B cell (primary cell): ENCODE measurements around the gene CLIP1. TPM values are rescaled to one million over a fixed set of nuclear protein-coding genes. Genes with fewer than 3 reads are reported as not detected.

Source experiments
- ATAC-seq: fragments of 200-7000 bp; cut with Tn5 transposase; one replicate; pipeline ENCODE4 v1.10.0; 2021; ENCODE audit warnings: low read depth, mild to moderate bottlenecking, moderate number of reproducible peaks, moderate library complexity
- CTCF ChIA-PET: fragments of 350-600 bp; sonication (Branson Sonifier 250); formaldehyde crosslinking; loops from one replicate; lab custom pipeline; 2021; ENCODE audit warnings: antibody characterized with exemption, inconsistent platforms; lab: Charles Lee
- POLR2A ChIA-PET: fragments of 350-600 bp; sonication (Branson Sonifier 250); formaldehyde crosslinking; loops from one replicate; lab custom pipeline; 2021; ENCODE audit warnings: antibody characterized with exemption; lab: Charles Lee
- DNase-seq: peaks from one replicate; pipeline ENCODE4 v3.0.0; 2013
- H2AFZ ChIP-seq: 2 replicates; pipeline ENCODE4 v1.6.1; 2012; ENCODE audit warnings: mild to moderate bottlenecking, low read depth, low read length; ENCODE audit not compliant: insufficient read depth, poor library complexity, severe bottlenecking
- H3K27ac ChIP-seq, 2 donors: 1 replicate in 1 of 2; 2 replicates in 1 of 2; pipeline ENCODE4 v1.5.1; 2012 to 2013; ENCODE audit warnings: low read length in 2 of 2, mild to moderate bottlenecking in 2 of 2, moderate library complexity in 1 of 2
- H3K27me3 ChIP-seq, 4 experiments: fragments of 200-600 bp in 1 of 4; sonication (generic) in 1 of 4; replicated peaks in 1 of 4; 1 replicate in 2 of 4; 2 replicates in 2 of 4; pipeline versions ENCODE4 v1.6.1 to v1.7.0; 2013 to 2016; ENCODE audit warnings: low read length in 3 of 4, mild to moderate bottlenecking in 2 of 4, mixed read lengths in 1 of 4, moderate library complexity in 1 of 4; ENCODE audit not compliant: insufficient read depth in 4 of 4, control insufficient read depth in 3 of 4; ENCODE audit errors: control extremely low read depth in 1 of 4
- H3K36me3 ChIP-seq, 2 experiments: replicated peaks in 1 of 2; 1 replicate in 1 of 2; 2 replicates in 1 of 2; pipeline versions ENCODE4 v1.6.1 to v1.7.1; 2013; ENCODE audit warnings: low read length in 1 of 2; ENCODE audit not compliant: insufficient read depth in 2 of 2, control insufficient read depth in 1 of 2; ENCODE audit errors: control extremely low read depth in 1 of 2, extremely low read depth in 1 of 2
- H3K4me1 ChIP-seq, 2 donors: fragments of 200-600 bp in 1 of 2; sonication (generic) in 1 of 2; 1 replicate in 1 of 2; 2 replicates in 1 of 2; pipeline versions ENCODE4 v1.5.1 to v1.6.1; 2013 to 2017; ENCODE audit warnings: low read length in 2 of 2; ENCODE audit not compliant: control insufficient read depth in 2 of 2, insufficient read depth in 2 of 2
- H3K4me2 ChIP-seq: replicated peaks from 2 replicates; pipeline ENCODE3; 2012; ENCODE audit warnings: mild to moderate bottlenecking, low read depth, low read length; ENCODE audit not compliant: poor library complexity, severe bottlenecking
- H3K4me3 ChIP-seq, 5 experiments: fragments of 200-600 bp in 1 of 5; sonication (generic) in 1 of 5; 1 replicate in 3 of 5; 2 replicates in 2 of 5; pipeline versions ENCODE4 v1.5.1 to v1.7.0; 2011 to 2016; ENCODE audit warnings: low read length in 4 of 5, mild to moderate bottlenecking in 4 of 5, low read depth in 2 of 5, control low read depth in 1 of 5, moderate library complexity in 1 of 5; ENCODE audit not compliant: insufficient read depth in 1 of 5; ENCODE audit errors: control extremely low read depth in 1 of 5, extremely low read depth in 1 of 5
- H3K79me2 ChIP-seq: fragments of 200-600 bp; sonication (generic); one replicate; pipeline ENCODE4 v1.6.0; 2016; ENCODE audit warnings: low read length; ENCODE audit not compliant: control insufficient read depth, insufficient read depth
- H3K9ac ChIP-seq: fragments of 200-600 bp; sonication (generic); 2 replicates; pipeline ENCODE4 v1.6.1; 2017; ENCODE audit warnings: mild to moderate bottlenecking, low read length, moderate library complexity
- H3K9me3 ChIP-seq, 3 donors: one replicate each; pipeline versions ENCODE4 v1.6.1 to v1.7.1; 2013; ENCODE audit warnings: low read length in 2 of 3; ENCODE audit not compliant: control insufficient read depth in 2 of 3, insufficient read depth in 1 of 3; ENCODE audit errors: control extremely low read depth in 1 of 3
- H4K20me1 ChIP-seq: 2 replicates; pipeline ENCODE4 v1.6.0; 2012; ENCODE audit warnings: mild to moderate bottlenecking, low read length; ENCODE audit not compliant: insufficient read depth, control insufficient read depth, poor library complexity, severe bottlenecking
- H3K27ac Mint-ChIP-seq: one replicate; pipeline ENCODE4 v1.8.0; 2021; ENCODE audit warnings: mixed read lengths
- H3K27me3 Mint-ChIP-seq: one replicate; pipeline ENCODE4 v1.8.0; 2021; ENCODE audit warnings: mixed read lengths
- H3K4me1 Mint-ChIP-seq: one replicate; pipeline ENCODE4 v1.8.0; 2021; ENCODE audit warnings: mixed read lengths
- H3K4me3 Mint-ChIP-seq: one replicate; pipeline ENCODE4 v1.8.0; 2021; ENCODE audit warnings: mixed read lengths
- H3K9me3 Mint-ChIP-seq: one replicate; pipeline ENCODE4 v1.8.0; 2022; ENCODE audit warnings: mixed read lengths; ENCODE audit not compliant: insufficient read depth
- CTCF ChIP-seq: fragments of 200-600 bp; IDR thresholded peaks from one replicate; pipeline ENCODE4 v1.8.0; 2022; ENCODE audit warnings: antibody characterized with exemption, mild to moderate bottlenecking
- EZH2 ChIP-seq: IDR thresholded peaks from 2 replicates; pipeline ENCODE4 v1.6.1; 2012; ENCODE audit warnings: borderline replicate concordance, low read depth, mild to moderate bottlenecking, moderate library complexity, low read length; ENCODE audit not compliant: insufficient read depth, poor library complexity, severe bottlenecking
- WGBS: methylation state at CpG from one replicate; pipeline ENCODE4 v1.1.5; 2013; ENCODE audit warnings: missing lambda C conversion rate; ENCODE audit not compliant: insufficient coverage; 5-methylcytosine and 5-hydroxymethylcytosine counted together
- intact Hi-C: fragments of 100-400 bp; cut with micrococcal nuclease; formaldehyde crosslinking; loops from one replicate; pipeline ENCODE4 v1.10.0; 2022
- polyA plus RNA-seq: library from polyadenylated mRNA; depleted of rRNA; stranded (reverse); fragments of >200 nt; gene quantifications from 2 replicates; pipeline ENCODE4 v1.2.3, GENCODE V29; 2012
- total RNA-seq, 2 donors: library from RNA; stranded (reverse); fragments of 120-200 nt in 1 of 2; gene quantifications; 1 replicate in 1 of 2; 2 replicates in 1 of 2; pipeline versions ENCODE4 v1.2.3 to v1.2.4, GENCODE V29; 2013 to 2022

The CLIP1 gene
- total and polyA plus RNA-seq, 2 donors (not counting 1 experiment from before 2014, with no cell fraction given): 17.0 to 64.9 TPM

GRCh38 chr12:122402264-122402663 lies 20.2 kb downstream of the CLIP1 start:
- Mint-ChIP-seq H3K4me3 (no peak overlapping the region), H3K27ac (no peak overlapping the region), H3K9me3 (no peaks in the 10 kb centered on the region), H3K4me1 (peaks cover 47% of the 10 kb centered on the region), H3K27me3 (no peaks in the 10 kb centered on the region)
- Histone ChIP-seq H3K4me2 (no peak overlapping the region), H3K4me3 (no peak overlapping the region), H3K4me1 (peaks cover 31 to 44% of the 10 kb centered on the region in 2 donors), H3K36me3 (no peaks in the 10 kb centered on the region), H3K9ac (no peak overlapping the region), H2AFZ (no peak overlapping the region), H4K20me1 (no peaks in the 10 kb centered on the region), H3K9me3 (no peaks in the 10 kb centered on the region), H3K79me2 (peaks cover 65% of the 10 kb centered on the region), H3K27me3 (no peaks in the 10 kb centered on the region), H3K27ac (no peak overlapping the region)
- TF ChIP-seq CTCF: no peak
- TF ChIP-seq EZH2: no peak
- CTCF ChIA-PET: interaction anchor here (0.9 to 10.5 kb wide), 3 partner anchors 19 to 68 kb away, joined by 3 to 374 read pairs (median 8); partner anchors contain the start of gene CLIP1
- intact Hi-C loops: no loop called here
- POLR2A ChIA-PET: no interaction called here
- ATAC-seq (no peak), DNase-seq (no peak)
- 82% methylated on average over 2 of the region's 4 CpGs for WGBS

- peak overlapping the region; percentile 64 for H3K4me2 ChIP-seq
- H3K4me1 ChIP-seq: peaks cover 23 to 31% of the 10 kb centered on the region in 2 donors
- peak overlapping the region in 1 of 5 experiments; percentile 6 for H3K4me3 ChIP-seq
- H3K9me3 ChIP-seq: no peaks in the 10 kb centered on the region
- TF ChIP-seq CTCF (peak; percentile 87), EZH2 (no peak)
- ChIA-PET POLR2A (interaction anchor here (0.6 to 1.5 kb wide), 5 partner anchors 13 to 100 kb away, joined by 3 to 5 read pairs (median 4); partner anchors contain the start of gene CLIP1), CTCF (interaction anchor here (0.5 to 10.5 kb wide), 39 partner anchors 10 to 1174 kb away, joined by 3 to 374 read pairs (median 4); partner anchors contain the start of genes CCDC62, CLIP1, DENR and ZCCHC8)
- no peak overlapping the region for H3K9ac ChIP-seq
- ATAC-seq (peak; percentile 66), DNase-seq (peak; percentile 77)
- peak overlapping the region in 1 of 2 donors; percentile 38 for H3K27ac ChIP-seq
- no peaks in the 10 kb centered on the region for H3K27me3 Mint-ChIP-seq
- peaks cover 31% of the 10 kb centered on the region for H3K4me1 Mint-ChIP-seq
- 31% methylated on average over 7 of the region's 14 CpGs for WGBS
- no peaks in the 10 kb centered on the region for H3K27me3 ChIP-seq
- H3K79me2 ChIP-seq: peaks cover 83% of the 10 kb centered on the region
- no peaks in the 10 kb centered on the region for H3K9me3 Mint-ChIP-seq
- peaks cover 0 to 1% of the 10 kb centered on the region in 2 experiments for H3K36me3 ChIP-seq
- peak overlapping the region; percentile 73 for H3K27ac Mint-ChIP-seq
- H4K20me1 ChIP-seq: no peaks in the 10 kb centered on the region
- H3K4me3 Mint-ChIP-seq: peak overlapping the region; percentile 75
- intact Hi-C loops: loop anchor here (1.0 kb wide), 3 partner anchors 23 to 353 kb away; partner anchors contain the start of genes CLIP1 and DENR
- peak overlapping the region; percentile 71 for H2AFZ ChIP-seq
Observed at GRCh38 chr12:122399592-122400373, 22.7 kb downstream of the CLIP1 start.
